Testis (tissue), 2 donors: ENCODE data around the gene GRAMD1A.

Experiments
- POLR2A ChIP-seq: fragments of 450-650 bp; IDR thresholded peaks from one replicate; pipeline ENCODE4 v1.6.1; 2017; ENCODE audit warnings: antibody characterized with exemption, mild to moderate bottlenecking, moderate library complexity
- TF ChIP-seq, protein P1 (sequence below), 3 experiments: fragments of 450-650 bp in 2 of 3; fragments of 200-600 bp in 1 of 3; sonication (generic) in 1 of 3; IDR thresholded peaks; one replicate each; pipeline ENCODE4 v1.5.1; 2016 to 2019; ENCODE audit warnings: antibody characterized with exemption in 3 of 3, mild to moderate bottlenecking in 2 of 3, moderate library complexity in 1 of 3

GRCh38 chr19:35000647-35001501, 751 bp downstream of the GRAMD1A start:
- TF ChIP-seq, protein P1, sequence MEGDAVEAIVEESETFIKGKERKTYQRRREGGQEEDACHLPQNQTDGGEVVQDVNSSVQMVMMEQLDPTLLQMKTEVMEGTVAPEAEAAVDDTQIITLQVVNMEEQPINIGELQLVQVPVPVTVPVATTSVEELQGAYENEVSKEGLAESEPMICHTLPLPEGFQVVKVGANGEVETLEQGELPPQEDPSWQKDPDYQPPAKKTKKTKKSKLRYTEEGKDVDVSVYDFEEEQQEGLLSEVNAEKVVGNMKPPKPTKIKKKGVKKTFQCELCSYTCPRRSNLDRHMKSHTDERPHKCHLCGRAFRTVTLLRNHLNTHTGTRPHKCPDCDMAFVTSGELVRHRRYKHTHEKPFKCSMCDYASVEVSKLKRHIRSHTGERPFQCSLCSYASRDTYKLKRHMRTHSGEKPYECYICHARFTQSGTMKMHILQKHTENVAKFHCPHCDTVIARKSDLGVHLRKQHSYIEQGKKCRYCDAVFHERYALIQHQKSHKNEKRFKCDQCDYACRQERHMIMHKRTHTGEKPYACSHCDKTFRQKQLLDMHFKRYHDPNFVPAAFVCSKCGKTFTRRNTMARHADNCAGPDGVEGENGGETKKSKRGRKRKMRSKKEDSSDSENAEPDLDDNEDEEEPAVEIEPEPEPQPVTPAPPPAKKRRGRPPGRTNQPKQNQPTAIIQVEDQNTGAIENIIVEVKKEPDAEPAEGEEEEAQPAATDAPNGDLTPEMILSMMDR (IDR thresholded peaks at IDR 0.05) = no peak
- TF ChIP-seq POLR2A = no peak
